GM21381 (cell line): ENCODE measurements around the gene TRANK1.
A peak's percentile ranks its signal among the peaks of the same experiment; 100 is the strongest.
"Not testable (repeated sequence)": the region's sequence is repeated elsewhere in the genome, so short reads cannot be mapped to it uniquely, and the experiment has no call there.

Experiments used
- ATAC-seq: cut with Tn5 transposase; IDR thresholded peaks from one replicate; pipeline ENCODE4 v1.9.1; 2021; ENCODE audit warnings: mild to moderate bottlenecking, moderate library complexity; ENCODE audit not compliant: unreplicated experiment

The TRANK1 gene

DNA sequence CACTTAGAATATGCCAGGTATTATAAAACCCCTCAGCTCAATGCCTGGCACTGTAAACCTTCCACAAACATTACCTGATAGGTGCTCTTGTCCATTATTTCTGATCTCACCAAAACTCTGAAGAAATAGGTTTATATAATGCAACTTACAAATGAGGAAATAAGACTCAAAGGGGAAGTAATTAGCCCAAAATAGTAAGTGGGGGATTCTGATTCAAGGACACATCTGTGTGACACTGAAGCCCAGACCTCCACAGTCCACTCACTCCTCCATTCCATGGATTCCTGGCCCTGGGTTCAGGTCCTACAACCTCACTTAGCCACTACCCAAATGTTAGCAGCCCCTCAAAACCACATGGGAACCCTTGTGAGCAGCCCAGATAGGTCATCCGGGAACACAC is 49.9 kb downstream of the TRANK1 start:
- no peak for ATAC-seq

DNA sequence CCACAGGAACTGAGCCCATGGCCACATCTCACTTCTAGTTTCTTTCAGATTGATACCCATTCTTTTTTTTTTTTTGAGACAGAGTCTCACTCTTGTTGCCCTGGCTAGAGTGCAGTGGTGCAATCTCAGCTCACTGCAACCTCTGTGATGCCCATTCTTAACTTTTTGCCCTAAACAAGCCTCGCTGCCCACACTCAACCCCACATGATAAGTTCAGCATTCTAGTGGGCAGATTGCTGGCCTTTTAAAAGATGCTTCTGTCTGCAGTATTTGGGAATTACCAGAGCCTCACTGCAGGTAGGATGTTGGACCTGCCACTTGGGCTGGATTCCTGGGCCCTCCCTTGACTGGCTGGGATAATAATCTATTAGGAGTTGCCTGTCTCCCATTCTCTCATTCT is 51.0 kb downstream of the TRANK1 start:
- ATAC-seq = no peak

DNA sequence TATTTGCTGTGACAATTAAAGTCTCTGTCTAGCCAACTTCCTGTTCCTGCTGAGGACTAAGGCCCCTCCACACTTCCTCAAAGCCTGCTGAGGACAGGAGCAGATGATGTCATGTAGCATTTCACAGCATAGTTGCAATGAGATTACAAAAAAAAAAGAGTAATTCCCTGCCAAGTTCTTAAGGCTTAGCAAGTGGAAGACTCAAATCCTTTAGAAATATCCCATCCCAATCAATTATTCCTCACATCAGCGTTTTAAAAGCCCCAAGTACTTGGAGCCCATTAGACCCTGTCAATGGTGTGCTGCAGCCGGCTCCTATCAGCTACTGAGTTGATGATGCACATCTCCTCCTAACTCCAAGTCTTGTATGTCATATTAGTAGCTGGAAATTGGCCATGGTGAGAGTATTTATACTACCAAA is 51.7 kb downstream of the TRANK1 start:
- peak; percentile 55 for ATAC-seq

DNA sequence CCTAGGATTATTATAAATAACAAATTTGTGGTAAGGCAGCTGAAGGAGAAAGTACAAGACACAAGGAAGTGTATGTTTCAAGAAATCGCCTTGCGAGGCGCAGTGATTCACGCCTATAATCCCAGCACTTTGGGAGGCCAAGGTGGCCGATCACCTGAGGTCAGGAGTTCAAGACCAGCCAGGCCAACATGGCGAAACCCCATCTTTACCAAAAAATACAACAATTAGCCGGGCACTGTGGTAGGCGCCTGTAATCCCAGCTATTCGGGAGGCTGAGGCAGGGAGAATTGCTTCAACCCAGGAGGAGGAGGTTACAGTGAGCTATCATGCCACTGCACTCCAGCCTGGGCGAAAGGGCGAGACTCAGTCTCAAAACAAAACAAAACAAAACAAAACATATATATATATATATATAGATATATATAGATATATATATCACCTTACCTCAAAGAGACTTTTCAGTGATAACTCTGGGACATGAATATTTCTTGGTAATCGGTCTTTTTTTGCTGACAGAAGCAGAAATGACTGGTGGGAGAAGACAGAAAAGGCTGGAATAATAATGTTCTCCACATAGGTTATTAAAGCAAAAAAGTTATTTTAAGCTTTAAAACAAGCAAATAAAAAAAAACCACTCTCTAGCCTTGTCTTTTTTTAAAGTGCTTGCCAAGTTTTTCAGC is 52.3 kb downstream of the TRANK1 start:
- no peak for ATAC-seq

- peak; percentile 73 for ATAC-seq
Observed at GRCh38 chr3:36891701-36892160, 53.1 kb downstream of the TRANK1 start.

DNA sequence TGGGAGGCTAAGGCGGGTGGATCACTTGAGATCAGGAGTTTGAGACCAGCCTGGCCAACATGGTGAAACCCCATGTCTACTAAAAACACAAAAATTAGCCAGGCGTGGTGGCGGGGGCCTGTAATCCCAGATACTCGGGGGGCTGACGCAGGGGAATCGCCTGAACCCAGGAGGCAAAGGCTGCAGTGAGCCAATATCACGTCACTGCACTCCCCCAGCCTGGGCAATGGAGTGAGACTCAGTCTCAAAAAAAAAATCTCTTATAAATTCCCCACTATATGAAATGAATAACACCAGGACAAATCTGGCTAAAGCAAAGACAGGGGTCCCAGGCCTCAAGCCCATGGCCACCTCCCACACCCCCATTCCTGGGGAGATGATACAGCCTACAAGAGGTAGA is 53.8 kb downstream of the TRANK1 start:
- not testable (repeated sequence) for ATAC-seq

DNA sequence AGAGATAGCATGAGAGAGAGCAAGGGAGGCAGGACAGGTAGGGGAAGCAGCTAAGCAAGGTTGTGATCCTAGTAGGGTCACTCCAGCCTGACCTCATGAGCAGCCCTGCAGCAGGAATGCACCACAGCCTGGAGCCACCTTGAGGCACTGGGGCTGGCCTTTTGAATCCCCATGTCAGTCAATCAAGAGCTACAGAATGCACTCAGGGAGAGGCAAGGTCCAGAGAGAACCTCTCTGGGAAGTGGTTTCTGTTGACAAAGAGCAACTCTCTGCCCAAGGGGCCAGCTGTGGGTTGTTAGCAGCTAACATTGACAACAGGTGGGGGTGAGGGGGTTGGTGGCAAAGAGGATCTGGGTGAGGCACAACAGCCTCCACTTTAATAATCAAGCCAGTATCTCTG is 54.6 kb downstream of the TRANK1 start:
- no peak for ATAC-seq

GRCh38 chr3:36881735-36882134 is 63.1 kb downstream of the TRANK1 start:
- no peak for ATAC-seq

DNA sequence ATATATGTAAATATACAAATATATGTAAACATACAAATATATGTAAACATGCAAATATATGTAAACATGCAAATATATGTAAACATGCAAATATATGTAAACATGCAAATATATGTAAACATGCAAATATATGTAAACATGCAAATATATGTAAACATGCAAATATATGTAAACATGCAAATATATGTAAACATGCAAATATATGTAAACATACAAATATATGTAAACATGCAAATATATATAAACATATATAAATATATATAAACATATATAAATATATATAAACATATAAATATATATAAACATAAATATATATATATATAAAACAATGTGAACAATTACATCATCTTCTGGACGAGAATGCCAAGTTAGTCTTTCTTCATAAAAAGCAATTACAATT is 65.0 kb downstream of the TRANK1 start:
- not testable (repeated sequence) for ATAC-seq

- no peak for ATAC-seq
Observed at GRCh38 chr3:36877930-36878685, 66.7 kb downstream of the TRANK1 start.

- ATAC-seq = peak; percentile 99
Observed at GRCh38 chr3:36876181-36876936, 68.5 kb downstream of the TRANK1 start.

- ATAC-seq = no peak
Observed at GRCh38 chr3:36875397-36875796, 69.5 kb downstream of the TRANK1 start.

DNA sequence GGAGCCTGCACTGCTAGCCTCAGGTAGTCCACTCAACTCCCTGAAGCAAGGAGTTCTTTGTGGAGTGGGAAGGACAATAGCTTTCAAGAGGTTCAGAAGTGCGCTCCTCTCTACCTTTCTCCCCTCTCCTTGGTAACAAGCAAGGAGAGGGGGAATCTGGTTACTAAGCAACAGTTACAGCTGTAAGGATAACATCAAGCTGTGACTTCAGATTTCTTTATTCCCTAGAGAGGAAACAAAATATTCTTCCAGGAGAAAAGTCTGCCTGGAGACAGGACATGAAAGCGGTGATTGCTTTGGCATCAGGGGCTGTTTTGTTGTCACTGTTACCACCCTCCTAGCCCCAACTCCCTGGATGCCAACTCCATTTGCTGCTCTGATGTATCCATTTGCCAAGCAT is 70.4 kb downstream of the TRANK1 start:
- no peak for ATAC-seq

GRCh38 chr3:36871379-36872126 is 73.3 kb downstream of the TRANK1 start:
- no peak for ATAC-seq

DNA sequence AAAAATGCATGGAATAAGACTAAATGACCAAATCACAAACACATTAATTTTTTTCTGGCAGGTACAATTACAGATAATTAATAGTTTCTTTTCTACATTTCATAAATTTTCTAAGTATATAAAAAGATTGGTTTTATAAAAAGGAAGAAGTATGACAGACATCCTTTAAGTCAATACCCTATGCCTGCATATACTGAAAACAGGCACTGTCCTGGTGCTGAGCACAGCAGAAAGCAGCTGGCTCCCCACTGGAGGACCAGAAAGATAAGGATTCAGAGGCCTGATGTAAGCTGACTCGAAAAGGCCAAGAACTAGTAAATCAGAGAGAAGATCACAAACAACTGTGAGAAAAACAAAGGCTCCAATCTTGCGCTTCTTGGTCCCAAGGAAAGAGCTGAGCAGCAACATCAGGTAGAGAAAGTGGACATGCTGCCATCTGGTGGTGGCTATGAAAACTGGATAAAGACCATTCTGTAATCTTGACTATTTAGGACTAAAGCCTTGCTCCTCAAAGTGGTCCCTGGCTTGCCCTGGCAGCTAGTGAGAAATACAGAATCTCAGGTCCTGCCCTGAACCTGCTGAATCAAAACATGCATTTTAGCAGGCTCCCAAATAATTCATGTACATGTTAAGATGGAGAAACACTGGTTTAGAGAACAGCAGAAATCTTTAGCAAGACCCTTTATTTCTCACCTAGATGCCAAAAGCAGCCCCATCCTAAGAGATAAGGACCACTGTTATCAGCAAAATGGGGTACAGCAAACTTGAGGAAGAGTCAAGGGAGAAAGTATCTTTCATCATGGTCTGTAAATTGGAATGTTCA is 76.0 kb downstream of the TRANK1 start:
- peak; percentile 88 for ATAC-seq

GRCh38 chr3:36867810-36868209 is 77.0 kb downstream of the TRANK1 start:
- ATAC-seq = no peak

GRCh38 chr3:36866368-36866767 is 78.5 kb downstream of the TRANK1 start:
- ATAC-seq = no peak

DNA sequence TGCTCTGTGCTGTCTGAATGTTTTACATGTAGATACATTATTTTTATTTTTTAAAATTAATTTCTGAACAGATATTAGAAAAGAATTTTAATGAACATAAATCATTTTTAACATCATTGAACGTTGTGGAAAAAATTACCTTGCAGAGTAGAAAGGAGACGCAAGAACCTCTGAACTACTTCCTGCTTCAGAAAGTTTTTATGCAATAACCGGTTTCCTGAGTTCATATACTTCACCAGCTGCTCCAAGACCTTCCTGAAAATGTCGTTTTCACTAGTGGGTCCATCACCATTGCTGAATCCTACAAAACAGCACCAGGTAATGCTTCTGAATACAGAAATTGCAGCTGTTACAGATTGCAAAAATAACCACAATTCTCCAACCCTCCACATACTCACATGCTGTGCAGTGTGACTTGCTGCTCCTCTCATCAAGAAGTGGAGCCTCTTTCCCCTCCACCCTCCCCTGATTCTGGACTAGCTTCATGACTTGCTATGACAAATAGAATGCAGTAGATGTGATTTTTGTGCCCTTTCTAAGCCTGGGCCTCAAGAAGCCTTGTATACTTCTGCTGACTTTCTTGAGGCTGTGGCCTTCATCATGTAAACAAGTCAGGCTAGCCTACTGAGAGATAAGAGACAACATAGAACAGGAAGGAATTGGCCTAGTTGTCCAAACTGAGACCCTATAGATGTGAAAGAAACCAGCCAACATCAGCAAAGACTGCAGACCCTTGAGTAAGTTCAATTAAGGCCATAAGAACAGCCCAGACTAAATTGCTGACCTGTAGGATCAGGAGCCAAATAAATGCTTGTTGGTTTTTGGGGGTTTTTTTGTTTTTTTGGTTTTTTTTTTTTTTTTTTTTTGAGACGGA is 80.4 kb downstream of the TRANK1 start:
- ATAC-seq = no peak

DNA sequence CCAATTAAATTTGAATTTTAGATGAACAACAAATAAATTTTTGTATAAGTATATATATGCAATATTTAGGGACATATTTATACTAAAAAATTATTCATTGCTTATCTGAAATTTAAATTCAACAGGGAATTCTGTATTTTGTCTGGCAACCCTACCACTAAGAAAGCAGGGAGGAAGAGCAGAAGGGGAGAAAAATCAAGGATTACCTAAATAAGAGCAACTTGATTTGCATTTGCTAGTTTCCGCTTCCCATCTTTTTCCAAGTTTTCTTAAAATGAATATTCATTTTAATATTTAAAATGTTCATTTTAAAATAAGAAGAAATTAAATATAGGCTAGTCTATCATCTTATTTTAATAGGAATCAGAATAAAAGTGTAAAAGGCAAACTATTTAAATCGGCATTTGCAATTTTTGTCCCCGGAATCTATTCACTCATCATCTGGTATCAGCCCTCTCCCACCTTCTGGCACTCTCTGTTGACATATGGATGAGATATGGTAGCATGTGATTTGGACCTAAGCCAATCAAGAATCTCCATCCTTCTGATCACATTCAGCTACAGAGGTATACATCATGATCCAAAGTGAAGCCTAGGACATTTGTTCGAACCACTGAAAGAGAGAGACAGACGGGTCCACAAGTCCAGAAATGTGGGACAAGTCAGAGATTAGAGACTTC is 82.6 kb downstream of the TRANK1 start:
- no peak for ATAC-seq
